Astrocyte of the hippocampus (primary cell): ENCODE data around the gene LCK.
"Not testable (repeated sequence)": the region's sequence is repeated elsewhere in the genome, so short reads cannot be mapped to it uniquely, and the experiment has no call there.

Source experiments
- DNase-seq: peaks from one replicate; pipeline ENCODE4 v3.0.0; 2011; ENCODE audit warnings: low read depth, low spot score

LCK gene

DNA sequence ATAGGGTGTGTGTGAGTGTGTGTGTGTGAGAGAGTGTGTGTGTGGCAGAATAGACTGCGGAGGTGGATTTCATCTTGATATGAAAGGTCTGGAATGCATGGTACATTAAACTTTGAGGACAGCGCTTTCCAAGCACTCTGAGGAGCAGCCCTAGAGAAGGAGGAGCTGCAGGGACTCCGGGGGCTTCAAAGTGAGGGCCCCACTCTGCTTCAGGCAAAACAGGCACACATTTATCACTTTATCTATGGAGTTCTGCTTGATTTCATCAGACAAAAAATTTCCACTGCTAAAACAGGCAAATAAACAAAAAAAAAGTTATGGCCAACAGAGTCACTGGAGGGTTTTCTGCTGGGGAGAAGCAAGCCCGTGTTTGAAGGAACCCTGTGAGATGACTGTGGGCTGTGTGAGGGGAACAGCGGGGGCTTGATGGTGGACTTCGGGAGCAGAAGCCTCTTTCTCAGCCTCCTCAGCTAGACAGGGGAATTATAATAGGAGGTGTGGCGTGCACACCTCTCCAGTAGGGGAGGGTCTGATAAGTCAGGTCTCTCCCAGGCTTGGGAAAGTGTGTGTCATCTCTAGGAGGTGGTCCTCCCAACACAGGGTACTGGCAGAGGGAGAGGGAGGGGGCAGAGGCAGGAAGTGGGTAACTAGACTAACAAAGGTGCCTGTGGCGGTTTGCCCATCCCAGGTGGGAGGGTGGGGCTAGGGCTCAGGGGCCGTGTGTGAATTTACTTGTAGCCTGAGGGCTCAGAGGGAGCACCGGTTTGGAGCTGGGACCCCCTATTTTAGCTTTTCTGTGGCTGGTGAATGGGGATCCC is 22.5 kb downstream of the LCK start:
- DNase-seq, result peak; percentile 30

DNA sequence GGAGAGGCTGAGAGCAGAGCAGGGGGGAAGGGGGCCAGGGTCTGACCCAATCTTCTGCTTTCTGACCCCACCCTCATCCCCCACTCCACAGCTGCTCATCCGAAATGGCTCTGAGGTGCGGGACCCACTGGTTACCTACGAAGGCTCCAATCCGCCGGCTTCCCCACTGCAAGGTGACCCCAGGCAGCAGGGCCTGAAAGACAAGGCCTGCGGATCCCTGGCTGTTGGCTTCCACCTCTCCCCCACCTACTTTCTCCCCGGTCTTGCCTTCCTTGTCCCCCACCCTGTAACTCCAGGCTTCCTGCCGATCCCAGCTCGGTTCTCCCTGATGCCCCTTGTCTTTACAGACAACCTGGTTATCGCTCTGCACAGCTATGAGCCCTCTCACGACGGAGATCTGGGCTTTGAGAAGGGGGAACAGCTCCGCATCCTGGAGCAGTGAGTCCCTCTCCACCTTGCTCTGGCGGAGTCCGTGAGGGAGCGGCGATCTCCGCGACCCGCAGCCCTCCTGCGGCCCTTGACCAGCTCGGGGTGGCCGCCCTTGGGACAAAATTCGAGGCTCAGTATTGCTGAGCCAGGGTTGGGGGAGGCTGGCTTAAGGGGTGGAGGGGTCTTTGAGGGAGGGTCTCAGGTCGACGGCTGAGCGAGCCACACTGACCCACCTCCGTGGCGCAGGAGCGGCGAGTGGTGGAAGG is 23.7 kb downstream of the LCK start:
- DNase-seq, result no peak

- peak; percentile 27 for DNase-seq
Measured at GRCh38 chr1:32275424-32275823, 24.4 kb downstream of the LCK start.

DNA sequence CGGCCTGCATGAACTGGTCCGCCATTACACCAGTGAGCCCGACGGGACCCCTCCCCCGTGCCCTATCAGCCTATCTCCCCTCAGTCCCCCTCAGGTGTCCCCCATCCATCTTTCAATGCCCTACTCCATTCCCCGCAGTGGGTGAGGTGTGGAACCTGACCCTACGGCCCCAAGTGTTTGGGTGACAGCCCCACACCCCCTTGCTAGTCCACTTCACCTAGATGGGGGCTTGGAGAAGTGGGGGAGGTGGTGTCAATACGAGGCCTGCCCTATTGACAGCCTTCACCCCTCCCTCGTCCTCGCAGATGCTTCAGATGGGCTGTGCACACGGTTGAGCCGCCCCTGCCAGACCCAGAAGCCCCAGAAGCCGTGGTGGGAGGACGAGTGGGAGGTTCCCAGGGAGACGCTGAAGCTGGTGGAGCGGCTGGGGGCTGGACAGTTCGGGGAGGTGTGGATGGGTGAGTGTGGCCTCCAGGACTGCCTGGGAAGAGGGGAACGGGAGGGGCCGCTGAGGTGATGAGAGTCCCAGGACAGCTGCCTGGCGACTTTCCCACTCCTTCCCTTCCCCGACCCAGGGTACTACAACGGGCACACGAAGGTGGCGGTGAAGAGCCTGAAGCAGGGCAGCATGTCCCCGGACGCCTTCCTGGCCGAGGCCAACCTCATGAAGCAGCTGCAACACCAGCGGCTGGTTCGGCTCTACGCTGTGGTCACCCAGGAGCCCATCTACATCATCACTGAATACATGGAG is 25.1 kb downstream of the LCK start:
- no peak for DNase-seq

DNA sequence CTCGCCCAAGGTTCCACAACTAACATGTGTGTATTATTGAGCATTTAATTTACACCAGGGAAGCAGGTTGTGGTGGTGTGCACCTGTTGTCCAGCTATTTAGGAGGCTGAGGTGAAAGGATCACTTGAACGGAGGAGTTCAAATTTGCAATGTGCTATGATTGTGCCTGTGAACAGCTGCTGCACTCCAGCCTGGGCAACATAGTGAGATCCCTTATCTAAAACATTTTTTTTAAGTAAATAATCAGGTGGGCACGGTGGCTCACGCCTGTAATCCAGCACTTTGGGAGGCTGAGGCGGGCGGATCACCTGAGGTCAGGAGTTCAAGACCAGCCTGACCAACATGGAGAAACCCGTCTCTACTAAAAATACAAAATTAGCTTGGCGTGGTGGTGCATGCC is 33.7 kb downstream of the LCK start:
- not testable (repeated sequence) for DNase-seq

DNA sequence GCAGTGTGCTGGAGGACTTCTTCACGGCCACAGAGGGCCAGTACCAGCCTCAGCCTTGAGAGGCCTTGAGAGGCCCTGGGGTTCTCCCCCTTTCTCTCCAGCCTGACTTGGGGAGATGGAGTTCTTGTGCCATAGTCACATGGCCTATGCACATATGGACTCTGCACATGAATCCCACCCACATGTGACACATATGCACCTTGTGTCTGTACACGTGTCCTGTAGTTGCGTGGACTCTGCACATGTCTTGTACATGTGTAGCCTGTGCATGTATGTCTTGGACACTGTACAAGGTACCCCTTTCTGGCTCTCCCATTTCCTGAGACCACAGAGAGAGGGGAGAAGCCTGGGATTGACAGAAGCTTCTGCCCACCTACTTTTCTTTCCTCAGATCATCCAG is 34.6 kb downstream of the LCK start:
- no peak for DNase-seq

DNA sequence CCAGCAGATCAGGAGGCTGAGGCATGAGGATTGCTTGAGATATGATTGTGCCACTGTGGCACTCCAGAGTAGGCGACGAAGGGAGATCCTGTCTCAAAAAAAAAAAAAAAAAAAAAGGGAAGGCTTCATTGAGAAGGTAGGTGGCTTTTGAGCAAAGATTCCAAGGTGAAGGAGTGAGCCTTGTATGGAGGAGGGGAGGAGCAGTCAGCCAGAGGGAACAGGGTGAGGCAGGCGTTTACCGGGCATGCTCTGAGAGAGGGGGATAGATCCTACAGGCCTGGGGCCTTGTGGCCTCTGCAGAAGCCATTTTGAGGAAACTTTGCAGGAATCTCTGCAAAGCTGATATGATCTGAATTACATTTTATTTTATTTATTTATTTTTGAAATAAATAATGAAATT is 35.7 kb downstream of the LCK start:
- no peak for DNase-seq

- DNase-seq, result no peak
Measured at GRCh38 chr1:32289256-32289655, 38.2 kb downstream of the LCK start.

GRCh38 chr1:32291145-32291707 is 40.2 kb downstream of the LCK start:
- DNase-seq, result peak; percentile 29

DNA sequence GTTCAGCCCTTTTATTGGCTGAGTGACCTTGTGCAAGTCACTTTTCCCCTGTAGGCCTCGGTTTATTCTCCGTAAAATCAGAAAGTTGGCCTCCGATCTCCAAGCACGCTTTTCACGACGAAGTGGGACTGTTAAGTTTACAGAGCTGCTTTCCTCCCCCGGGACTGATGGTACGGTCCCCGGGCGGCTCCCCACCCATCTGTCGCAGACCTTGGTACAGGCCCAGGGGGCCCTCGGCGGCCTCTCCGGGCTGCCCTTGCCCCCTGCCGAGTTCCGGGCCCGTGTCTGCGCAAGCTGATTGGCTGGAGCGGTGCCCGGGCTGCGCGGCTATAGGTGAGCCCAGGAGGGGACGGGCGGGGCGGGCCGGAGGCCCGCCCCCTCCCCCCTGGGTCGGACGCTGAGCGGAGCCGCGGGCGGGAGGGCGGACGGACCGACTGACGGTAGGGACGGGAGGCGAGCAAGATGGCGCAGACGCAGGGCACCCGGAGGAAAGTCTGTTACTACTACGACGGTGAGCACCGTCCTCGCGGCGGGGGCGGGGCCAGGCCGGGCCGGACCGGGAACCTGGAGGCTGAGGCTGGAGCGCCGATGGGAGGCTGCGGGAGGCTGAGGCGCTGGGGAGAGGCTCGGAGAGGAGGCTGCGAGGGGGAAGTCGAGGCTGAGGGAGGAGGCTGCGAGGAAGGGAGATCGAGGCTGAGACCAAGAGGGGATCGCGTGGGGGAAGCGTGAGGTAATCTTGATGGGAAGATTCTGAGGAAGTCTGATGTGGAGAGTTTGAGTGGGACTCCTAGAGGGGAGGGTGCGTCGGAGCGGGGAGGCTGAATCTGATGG is 40.9 kb downstream of the LCK start, which contains the start of gene HDAC1:
HDAC1 (plus strand) TSS at position 376 of the 831 bp plus-strand sequence; CDS start at position 463, 87 bp downstream.
- peak; percentile 98 for DNase-seq

DNA sequence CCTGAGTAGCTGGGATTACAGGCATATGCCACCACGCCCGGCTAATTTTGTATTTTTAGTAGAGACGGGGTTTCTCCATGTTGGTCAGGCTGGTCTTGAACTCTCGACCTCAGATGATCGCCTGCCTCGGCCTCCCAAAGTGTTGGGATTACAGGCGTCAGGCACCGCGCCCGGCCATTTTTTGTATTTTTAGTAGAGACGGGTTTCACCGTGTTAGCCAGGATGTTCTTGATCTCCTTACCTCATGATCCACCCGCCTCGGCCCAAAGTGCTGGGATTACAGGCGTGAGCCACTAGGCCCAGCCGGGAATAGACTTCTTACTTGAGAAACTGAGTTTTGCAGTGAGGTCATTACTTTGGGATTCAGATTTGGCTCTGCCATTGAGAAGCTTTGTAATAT is 47.1 kb downstream of the LCK start:
- not testable (repeated sequence) for DNase-seq

DNA sequence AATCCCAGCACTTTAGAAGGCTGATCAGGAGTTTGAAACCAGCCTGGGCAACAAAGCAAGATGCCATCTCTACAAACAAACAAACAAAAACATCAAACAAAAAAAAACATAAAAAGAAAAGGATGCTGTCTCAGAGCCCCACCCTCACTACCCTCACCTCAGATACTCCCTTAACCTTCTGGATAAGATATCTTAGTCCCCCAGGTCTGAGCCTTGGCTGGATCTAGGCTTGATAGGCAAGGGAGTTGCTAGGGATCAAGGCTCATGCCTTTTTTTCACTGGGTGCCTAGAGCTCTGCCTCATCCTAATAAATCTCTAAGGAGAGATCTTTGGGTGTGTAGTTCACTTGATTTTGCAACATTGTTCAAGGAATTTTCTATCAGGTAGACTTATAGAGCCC is 48.3 kb downstream of the LCK start:
- no peak for DNase-seq

DNA sequence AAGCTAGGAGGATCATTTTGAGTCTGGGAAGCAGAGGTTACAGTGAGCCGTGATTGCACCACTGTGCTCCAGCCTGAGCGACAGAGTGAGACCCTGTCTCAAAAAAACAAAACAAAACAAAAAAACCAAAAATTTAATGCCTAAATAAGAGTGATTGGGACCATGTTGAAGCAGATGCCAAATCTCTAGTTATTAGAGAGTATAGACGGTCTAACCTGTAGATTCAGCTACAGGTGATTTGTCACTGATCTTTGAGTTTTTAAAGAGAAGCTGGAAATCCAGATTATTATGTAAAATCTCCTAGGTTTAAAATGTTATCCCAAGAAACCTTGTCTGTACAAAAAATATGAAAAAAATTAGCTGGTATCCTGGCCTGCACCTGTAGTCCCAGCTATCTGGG is 52.3 kb downstream of the LCK start:
- DNase-seq, result no peak

DNA sequence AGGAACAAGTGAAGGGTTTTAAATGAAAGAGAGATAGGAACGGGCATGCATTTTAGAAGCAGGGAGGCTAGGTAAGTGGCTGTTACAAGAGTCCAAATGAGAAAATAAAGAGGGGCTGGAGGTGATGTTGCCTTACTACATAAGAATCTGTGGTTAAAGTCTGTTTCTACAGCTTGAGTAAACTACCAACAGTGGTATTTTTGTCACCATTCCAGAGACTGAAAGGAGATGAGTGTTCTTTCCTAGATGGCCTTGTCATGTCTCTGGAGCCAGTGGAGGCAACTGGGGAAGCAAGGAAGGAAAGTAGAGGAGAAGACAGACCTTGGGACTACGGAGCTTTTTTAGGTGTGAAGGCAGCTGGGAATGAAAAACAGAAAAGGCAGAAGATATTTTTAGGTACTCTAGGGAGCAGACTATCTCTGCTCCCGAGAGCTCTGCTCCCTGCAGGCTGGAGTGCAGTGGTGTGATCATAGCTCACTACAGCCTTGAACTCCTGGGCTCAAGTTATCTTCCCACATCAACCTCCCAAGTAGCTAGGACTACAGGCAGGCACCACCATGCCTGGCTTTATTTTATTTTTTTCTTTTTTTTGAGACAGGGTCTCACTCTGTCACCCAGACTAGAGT is 53.0 kb downstream of the LCK start:
- peak; percentile 37 for DNase-seq

DNA sequence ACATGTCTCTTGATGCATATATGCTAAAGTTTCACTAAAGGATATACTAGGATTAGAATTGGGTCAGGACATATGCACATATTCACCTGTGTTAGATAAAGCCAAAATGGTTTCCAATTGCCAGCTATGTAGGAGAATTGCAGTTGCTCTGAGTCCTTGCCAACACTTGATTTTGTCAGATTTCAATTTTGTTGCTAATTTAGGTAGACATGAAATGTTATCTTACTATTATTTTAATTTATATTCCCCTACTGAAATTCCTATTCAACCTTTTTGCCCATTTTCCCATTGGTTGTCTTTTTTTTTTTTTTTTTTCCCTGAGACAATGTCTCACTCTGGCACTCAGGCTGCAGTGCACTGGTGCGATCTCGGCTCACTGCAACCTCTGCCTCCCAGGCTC is 54.2 kb downstream of the LCK start:
- no peak for DNase-seq

DNA sequence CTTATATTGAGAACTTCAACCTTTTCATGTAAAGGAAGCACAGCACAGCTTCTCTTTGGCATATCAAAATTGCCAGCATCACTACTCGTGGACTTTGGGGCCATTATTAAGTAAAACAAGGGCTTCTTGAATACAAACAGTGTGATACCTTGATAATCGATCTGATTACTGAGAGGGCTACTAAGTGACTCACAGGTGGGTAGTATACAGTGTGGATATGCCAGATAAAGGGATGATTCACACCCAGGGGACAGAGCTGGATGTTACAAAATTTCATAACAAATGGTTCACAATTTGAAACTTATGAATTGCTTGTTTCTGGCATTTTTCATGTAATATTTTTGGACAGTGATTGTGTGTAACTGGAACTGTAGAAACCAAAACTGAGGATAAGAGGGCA is 56.3 kb downstream of the LCK start:
- DNase-seq, result no peak

DNA sequence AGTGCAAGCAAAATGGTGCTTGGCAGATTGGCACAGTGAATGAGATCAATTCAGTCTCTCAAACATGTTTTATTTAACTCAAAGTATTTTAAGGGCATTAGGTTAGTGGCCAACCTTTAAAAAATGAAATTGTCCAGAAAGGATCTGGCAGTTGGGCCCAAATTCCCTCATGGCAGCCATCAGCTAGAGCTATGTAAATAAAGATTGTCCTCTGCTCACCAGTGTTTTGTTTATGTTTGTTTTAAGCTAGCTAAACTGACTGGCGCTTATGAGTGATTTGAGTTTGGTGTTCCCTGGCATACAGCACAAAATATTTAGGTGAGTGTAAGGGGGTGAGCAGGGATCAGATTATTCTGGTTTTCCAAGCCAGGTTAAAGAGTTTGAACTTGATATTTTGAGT is 58.9 kb downstream of the LCK start:
- no peak for DNase-seq

DNA sequence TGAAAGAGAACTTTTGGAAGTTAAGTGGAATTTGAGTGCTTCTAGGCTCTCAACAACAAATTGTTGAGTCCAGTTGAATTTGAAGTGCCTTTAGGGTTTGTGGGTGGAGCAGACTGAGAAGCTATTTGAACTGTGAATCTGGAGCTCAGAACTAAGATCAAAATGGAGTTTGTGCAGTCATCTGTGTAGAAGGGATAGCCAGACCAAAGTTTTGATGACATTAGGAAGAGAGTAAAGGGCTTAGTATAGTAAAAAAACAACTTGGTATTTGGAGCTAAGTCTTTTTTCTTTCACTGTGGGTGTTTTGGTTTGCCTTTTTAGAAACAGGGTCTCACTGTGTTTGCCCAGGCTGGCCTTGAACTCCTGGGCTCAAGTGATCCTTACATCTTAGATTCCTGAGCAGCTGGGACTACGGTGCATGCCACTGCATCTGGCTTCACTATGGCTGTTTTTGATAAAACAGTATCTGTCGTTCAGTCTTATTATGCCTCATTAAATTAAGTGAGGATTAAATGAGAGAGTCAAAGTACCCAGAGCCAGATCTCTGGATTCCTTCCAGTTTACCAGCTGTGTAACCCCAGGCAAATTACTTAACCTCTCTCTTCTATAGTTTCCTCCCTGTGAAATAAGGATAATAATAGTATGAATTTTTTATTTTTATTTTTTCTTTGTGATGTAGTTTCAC is 60.8 kb downstream of the LCK start:
- DNase-seq, result no peak

DNA sequence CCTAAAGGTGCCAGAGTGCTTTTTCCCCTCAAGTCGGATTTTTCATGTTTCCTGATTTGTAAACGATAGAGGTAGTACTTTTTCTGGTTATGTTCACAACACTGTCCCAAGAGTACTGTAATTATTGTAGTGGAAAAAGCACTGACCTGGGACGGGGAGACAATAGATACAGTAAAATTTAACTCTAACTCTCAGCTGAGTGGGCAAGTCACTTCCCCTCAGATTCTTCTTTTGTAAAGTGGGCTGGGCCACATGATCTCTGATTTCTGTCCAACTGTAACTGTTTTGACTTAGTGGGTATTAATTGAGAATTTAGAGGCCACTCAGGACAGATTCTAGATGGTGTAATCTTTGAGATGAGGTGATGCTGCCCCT is 65.8 kb downstream of the LCK start:
- DNase-seq, result no peak
